GM21390 (cell line): ENCODE results near the gene NDC80.
"Not testable (repeated sequence)": the region's sequence is repeated elsewhere in the genome, so short reads cannot be mapped to it uniquely, and the experiment has no call there.

Experiments
- ATAC-seq: cut with Tn5 transposase; IDR thresholded peaks from one replicate; pipeline ENCODE4 v1.9.1; 2021; ENCODE audit not compliant: unreplicated experiment

Gene NDC80

GRCh38 chr18:2618009-2618408, 46.7 kb downstream of the NDC80 start:
- no peak for ATAC-seq

DNA sequence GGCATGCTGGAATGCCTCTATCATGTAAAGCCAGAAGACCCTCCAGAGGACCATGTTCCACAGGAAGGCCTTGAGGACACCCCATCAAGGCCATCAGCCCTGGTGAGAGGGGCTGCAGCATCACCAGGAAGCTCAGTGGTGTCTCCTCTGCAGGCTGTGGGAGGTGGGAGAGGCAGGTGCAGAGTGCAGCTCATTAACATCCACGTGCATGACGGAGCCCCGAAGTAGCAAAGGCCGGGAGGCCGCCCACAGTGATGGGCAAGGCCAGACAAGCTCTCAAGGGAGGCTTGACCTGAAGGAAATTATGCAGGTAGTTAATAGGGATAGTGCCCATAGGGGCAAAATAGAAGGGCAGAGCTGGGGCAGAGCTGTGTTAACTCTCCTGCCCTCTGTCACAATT, 53.9 kb downstream of the NDC80 start:
- no peak for ATAC-seq

DNA sequence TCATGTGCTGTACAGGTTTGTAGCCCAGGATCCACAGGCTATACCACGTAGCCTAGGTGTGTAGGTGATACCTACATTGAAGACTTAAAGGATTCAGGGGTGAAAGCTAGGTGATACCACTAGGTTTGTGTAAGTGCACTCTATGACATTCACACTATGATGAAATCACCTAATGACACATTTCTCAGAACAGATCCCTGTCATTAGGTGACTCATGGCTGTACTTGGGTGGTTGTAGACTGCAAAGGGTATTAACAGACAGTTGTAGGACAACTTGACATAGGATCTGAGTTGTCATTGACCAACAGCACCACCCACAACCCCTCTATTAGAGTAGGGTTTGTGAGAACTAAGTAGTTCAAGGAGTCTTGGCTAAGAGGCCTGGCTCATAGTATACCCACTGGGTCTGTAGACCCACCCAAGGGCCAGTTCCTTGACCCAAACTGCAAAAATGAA, 56.5 kb downstream of the NDC80 start:
- no peak for ATAC-seq

DNA sequence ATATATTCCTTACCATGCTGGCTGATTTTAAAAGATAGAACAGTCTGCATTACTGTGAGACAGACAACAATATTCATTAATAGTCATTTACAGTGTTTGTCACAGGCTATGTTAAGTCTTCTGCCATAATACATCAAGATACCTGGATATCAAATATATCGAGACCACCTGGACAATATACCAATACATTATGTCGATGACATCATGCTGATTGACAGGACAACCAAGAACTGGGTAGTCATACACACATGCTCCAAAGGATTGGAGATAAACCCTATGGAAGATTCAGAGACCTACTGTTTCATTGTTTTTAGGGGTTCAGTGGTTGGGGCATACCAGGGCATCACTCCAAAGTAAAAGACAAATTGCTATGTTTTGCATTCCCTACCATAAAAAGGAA, 57.6 kb downstream of the NDC80 start:
- ATAC-seq = no peak

DNA sequence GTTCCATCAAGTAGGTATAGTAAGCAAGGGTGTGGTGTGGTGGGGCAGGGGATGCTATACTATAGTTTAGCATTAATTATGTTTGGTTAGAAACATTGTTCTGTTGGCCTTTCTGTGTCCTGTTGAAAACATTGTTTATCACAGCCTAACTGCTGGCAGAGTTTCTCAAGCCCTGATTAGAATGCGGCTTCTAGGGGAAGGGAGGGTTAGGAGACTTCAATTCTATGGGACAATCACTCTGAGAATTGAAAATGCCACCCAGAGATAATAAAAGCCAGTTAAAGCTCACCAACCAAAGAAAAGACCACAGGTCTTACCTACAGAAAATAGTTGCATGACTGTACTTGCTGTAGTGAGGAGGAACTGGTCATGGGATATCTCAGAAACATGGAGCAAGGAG, 64.2 kb downstream of the NDC80 start:
- ATAC-seq = no peak

- ATAC-seq = peak; percentile 7
Observed at GRCh38 chr18:2636126-2636631, 64.8 kb downstream of the NDC80 start.

GRCh38 chr18:2641638-2642037, 70.3 kb downstream of the NDC80 start:
- peak; percentile 65 for ATAC-seq

GRCh38 chr18:2642771-2643170, 71.4 kb downstream of the NDC80 start:
- no peak for ATAC-seq

- ATAC-seq = no peak
Observed at GRCh38 chr18:2644535-2644934, 73.2 kb downstream of the NDC80 start.

- ATAC-seq = no peak
Observed at GRCh38 chr18:2651981-2652380, 80.6 kb downstream of the NDC80 start.

GRCh38 chr18:2653467-2653866, 82.1 kb downstream of the NDC80 start:
- no peak for ATAC-seq

DNA sequence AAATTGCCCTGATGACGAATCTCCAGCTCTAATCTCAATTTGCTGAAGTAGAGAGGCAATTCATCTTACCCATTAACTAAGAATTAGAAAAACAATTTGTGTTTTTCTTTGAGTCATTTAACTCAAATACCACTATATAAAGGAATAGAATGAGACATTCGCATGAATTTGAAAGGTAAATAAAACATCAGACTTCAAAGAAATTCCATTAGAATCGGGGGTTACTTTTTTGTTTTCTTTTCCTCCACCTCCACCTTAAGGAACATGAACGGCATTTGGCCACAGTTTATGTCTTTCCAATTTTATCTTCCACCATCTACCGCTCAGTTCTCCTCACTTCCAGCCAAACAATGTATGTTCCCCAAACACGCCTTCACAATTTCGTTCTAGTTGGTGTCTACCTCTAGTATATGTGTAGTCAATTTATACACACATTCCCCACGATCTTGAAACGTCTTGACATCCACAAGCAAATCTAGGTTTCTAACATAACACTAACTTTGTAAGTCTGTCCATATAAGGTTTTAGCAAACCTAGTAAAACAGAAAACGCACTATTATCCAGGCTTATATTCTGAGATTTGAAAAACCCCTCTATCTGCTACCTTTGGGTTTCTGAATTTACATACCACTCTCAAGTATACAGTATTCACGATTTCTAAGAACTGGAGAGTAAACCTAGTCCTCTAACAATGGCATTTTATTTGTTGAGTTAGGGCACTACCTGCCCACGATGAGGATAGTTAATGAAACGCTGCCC, 83.0 kb downstream of the NDC80 start:
- ATAC-seq = no peak

GRCh38 chr18:2654928-2655177, 83.5 kb downstream of the NDC80 start:
- peak; percentile 38 for ATAC-seq

DNA sequence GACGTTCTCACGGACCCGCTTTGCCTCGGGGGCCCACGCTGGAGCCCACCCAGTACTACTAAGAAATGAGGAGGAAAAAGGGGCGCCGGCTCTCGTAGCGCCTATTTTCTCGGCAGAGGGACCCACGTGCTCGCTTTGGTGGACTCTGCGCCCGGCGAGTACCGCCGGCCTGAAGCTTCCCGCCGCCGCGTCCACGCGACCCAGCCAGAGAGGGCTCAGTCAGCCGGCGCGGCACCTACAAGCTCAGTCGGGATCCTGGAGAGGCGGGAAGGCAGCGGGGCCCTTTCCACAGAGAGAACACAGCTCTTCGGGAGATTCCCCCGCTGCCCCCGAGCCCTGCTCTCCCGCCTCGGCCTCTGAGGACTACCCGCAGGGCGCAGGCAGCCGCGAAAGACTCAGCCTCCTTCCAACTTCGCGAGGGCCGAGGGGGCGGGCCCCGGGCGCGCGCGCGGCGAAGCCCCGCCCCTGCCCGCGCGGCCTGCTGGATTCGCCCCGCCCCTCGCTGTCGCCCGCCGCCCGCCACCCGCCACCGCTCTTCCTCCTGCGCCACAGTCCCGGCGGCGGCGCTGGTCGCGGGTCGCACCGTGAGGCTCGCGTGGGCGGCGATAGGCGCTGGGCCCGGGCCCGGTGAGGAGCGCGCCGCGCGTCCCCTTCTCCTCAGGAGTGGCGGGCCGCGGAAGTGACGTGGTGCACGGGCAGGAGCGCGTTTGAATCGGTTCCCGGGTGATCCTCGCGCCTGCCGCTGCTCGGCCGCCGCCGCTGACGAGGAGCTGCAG, 84.0 kb downstream of the NDC80 start, which contains the start of gene SMCHD1:
SMCHD1 (plus strand) TSS at position 549 of the 776 bp plus-strand sequence. CDS start 350 bp downstream, outside the sequence.
- ATAC-seq = peak; percentile 61

GRCh38 chr18:2655954-2656236, 84.5 kb downstream of the NDC80 start:
- ATAC-seq = peak; percentile 11

DNA sequence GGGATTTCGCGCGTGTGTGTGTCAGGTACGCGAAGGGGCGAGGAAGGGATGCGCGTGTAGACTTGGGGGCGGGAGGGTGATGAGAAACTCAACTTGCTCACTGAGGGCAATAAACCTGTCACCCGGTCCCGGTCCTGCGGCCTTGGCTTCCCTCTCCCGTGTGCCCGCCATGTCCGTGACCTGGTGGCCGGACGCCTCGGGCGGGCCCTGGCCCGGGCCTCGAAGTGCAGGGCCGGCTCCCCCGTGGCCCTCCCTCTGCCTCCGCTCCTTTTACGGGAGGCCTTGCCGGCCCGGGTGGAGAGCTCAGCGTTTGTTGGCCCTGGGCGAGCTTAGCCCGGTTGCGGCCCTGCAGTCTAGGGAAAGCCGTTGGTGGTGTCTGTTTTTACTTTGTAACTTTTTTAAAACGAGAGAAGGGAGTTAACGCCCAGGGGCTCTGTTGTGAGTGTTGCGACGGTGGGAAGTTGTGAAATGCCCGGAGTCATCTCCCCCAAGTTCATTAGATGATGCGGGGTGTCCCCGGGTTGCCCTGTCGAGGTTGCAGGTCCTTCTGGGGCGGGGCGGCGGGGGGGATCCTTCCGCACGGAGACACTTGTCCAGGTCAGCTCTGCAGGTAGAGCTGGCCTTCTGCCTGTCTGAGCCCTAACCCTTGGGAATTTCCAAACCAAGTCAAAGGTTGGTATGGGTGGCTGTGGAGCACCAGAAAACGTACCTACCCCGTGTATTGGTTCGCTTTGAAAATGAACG, 85.1 kb downstream of the NDC80 start:
- ATAC-seq = peak; percentile 6

GRCh38 chr18:2656981-2657512, 85.7 kb downstream of the NDC80 start:
- no peak for ATAC-seq

DNA sequence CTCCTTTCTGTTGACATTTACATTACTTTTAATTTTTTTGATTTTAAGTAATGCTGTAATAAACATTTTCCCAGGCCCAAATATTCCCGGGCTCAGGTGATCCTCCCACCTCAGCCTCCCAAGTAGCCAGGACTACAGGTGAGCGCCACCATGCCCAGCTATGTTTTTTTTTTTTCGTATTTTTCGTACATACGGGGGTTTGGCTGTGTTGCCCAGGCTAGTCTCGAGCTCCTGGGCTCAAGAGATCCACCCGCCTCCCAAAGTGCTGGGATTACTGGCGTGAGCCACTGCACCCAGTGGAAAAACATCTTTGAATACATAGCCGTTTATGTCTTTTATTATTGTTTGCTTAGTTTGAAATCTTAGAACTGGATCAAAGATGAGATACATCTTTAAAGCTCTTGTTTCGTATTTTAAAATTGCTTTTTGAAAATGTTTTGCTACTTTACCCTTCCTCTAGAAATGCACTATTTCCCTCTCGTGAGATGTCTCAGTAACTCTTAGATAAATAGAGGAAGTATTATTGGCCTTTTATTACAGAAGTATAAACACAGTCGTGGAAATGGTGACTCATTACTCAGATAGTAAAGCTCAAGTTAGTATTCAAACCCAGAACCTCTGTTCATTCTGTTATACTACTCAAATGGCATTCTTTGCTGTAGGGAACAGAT, 86.6 kb downstream of the NDC80 start:
- no peak for ATAC-seq

DNA sequence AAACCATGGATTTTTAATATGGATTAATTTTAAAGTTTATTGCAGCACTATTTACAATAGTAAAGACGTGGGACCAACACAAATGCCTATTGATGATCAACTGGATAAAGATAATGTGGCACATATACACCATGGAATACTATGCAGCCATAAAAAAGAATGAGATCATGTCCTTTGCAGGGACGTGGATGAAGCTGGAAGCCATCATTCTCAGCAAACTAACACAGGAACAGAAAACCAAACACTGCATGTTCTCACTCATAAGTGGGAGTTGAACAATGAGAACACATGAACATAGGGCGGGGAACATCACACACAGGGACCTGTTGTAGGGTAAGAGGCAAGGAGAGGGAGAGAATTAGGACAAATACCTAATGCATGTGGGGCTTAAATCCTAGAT, 89.5 kb downstream of the NDC80 start:
- ATAC-seq = not testable (repeated sequence)

DNA sequence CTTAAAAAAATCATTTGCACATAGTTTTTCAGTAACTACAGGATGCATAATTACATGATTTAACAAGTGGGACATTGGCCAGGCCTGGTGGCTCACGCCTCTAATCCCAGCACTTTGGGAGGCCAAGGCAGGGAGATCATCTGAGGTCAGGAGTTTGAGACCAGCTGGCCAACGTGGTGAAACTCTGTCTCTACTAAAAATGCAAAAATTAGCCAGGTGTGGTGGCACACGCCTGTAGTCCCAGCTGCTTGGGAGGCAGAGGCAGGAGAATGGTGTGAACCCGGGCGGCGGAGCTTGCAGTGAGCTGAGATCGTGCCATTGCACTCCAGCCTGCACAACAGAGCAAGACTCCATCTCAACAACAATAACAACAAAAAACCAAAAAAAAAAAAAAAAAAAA, 90.9 kb downstream of the NDC80 start:
- not testable (repeated sequence) for ATAC-seq

GRCh38 chr18:2662990-2663389, 91.6 kb downstream of the NDC80 start:
- ATAC-seq = no peak
